WI38 (cell line): ENCODE data around the gene MOBP.

Experiments used
- H3K4me3 ChIP-seq: 2 replicates; pipeline ENCODE4 v1.5.1; 2011; ENCODE audit warnings: low read depth, mild to moderate bottlenecking, control low read depth, low read length
- CTCF ChIP-seq: IDR thresholded peaks from 2 replicates; pipeline ENCODE4 v1.5.1; 2012; ENCODE audit warnings: low read depth, mild to moderate bottlenecking, control low read depth, low read length

Gene MOBP

GRCh38 chr3:39528844-39529243 is 61.4 kb downstream of the MOBP start:
- TF ChIP-seq CTCF, result no peak

GRCh38 chr3:39529577-39529976 is 62.1 kb downstream of the MOBP start:
- H3K4me3 ChIP-seq, result no peak overlapping the region
- TF ChIP-seq CTCF, result no peak

More at GRCh38 chr3:39528844-39529243, 61.4 kb downstream of the MOBP start:
- no peak overlapping the region for H3K4me3 ChIP-seq

GRCh38 chr3:39531066-39531465 is 63.6 kb downstream of the MOBP start:
- no peak for TF ChIP-seq CTCF
- no peak overlapping the region for H3K4me3 ChIP-seq

GRCh38 chr3:39531665-39532064 is 64.2 kb downstream of the MOBP start:
- no peak for TF ChIP-seq CTCF
- no peak overlapping the region for H3K4me3 ChIP-seq

GRCh38 chr3:39532777-39533176 is 65.3 kb downstream of the MOBP start:
- no peak for TF ChIP-seq CTCF
- H3K4me3 ChIP-seq, result no peak overlapping the region

GRCh38 chr3:39533226-39533625 is 65.7 kb downstream of the MOBP start:
- H3K4me3 ChIP-seq, result no peak overlapping the region
- TF ChIP-seq CTCF, result no peak

GRCh38 chr3:39540162-39540921 is 72.9 kb downstream of the MOBP start:
- TF ChIP-seq CTCF, result no peak
- H3K4me3 ChIP-seq, result no peak overlapping the region
